GM23338 (cell line): ENCODE results near the gene MPPED2. TPM values are rescaled to one million over a fixed set of nuclear protein-coding genes. Genes with fewer than 3 reads are reported as not detected.

Experiments
- ATAC-seq: fragments of 200-7000 bp; cut with Tn5 transposase; 3 replicates; pipeline ENCODE4 v1.9.1; 2020
- DNase-seq: peaks from one replicate; pipeline ENCODE4 v3.0.0-alpha.2; 2015; ENCODE audit warnings: low spot score
- H2AFZ ChIP-seq: fragments of 200-600 bp; sonication (generic); 2 replicates; pipeline ENCODE4 v1.8.0; 2016; ENCODE audit warnings: antibody characterized with exemption, mild to moderate bottlenecking, moderate library complexity
- H3F3A ChIP-seq: fragments of 200-600 bp; sonication (generic); replicated peaks from 2 replicates; pipeline ENCODE4 v1.8.0; 2017; ENCODE audit warnings: antibody characterized with exemption, mixed run types, low read depth
- H3K27ac ChIP-seq: fragments of 200-600 bp; sonication (generic); 2 replicates; pipeline ENCODE4 v1.6.1; 2016; ENCODE audit warnings: low read depth
- H3K27me3 ChIP-seq: fragments of 200-600 bp; sonication (generic); 2 replicates; pipeline ENCODE4 v1.8.0; 2016; ENCODE audit warnings: mild to moderate bottlenecking, mixed run types, moderate library complexity; ENCODE audit not compliant: insufficient read depth
- H3K36me3 ChIP-seq: fragments of 200-600 bp; sonication (generic); 2 replicates; pipeline ENCODE4 v1.8.0; 2016; ENCODE audit warnings: mild to moderate bottlenecking; ENCODE audit not compliant: insufficient read depth
- H3K4me1 ChIP-seq: fragments of 200-600 bp; sonication (generic); 2 replicates; pipeline ENCODE4 v1.8.0; 2016; ENCODE audit warnings: mild to moderate bottlenecking, moderate library complexity; ENCODE audit not compliant: insufficient read depth
- H3K4me2 ChIP-seq: fragments of 200-600 bp; sonication (generic); 2 replicates; pipeline ENCODE4 v1.7.1; 2017; ENCODE audit warnings: mixed run types
- H3K4me3 ChIP-seq: fragments of 200-600 bp; sonication (generic); 2 replicates; pipeline ENCODE4 v1.6.1; 2016; ENCODE audit warnings: mixed run types
- H3K79me2 ChIP-seq: fragments of 200-600 bp; sonication (generic); replicated peaks from 2 replicates; pipeline ENCODE4 v1.8.0; 2017; ENCODE audit warnings: mild to moderate bottlenecking; ENCODE audit not compliant: insufficient read depth
- H3K9me2 ChIP-seq: fragments of 200-600 bp; sonication (generic); 2 replicates; pipeline ENCODE4 v1.8.0; 2017; ENCODE audit not compliant: insufficient read depth
- H4K20me1 ChIP-seq: fragments of 200-600 bp; sonication (generic); replicated peaks from 2 replicates; pipeline ENCODE4 v1.8.0; 2017; ENCODE audit warnings: mild to moderate bottlenecking; ENCODE audit not compliant: insufficient read depth
- H3K27ac Mint-ChIP-seq: 2 replicates; pipeline ENCODE4 v1.8.0; 2020; ENCODE audit warnings: inconsistent platforms, mild to moderate bottlenecking, moderate library complexity, mixed read lengths
- H3K27me3 Mint-ChIP-seq: 3 replicates; pipeline ENCODE4 v1.8.0; 2022; ENCODE audit warnings: low read depth, mild to moderate bottlenecking, moderate library complexity, mixed read lengths, inconsistent platforms; ENCODE audit not compliant: insufficient read depth, poor library complexity
- H3K36me3 Mint-ChIP-seq: 3 replicates; pipeline ENCODE4 v1.8.0; 2021; ENCODE audit warnings: low read depth, mild to moderate bottlenecking, inconsistent platforms, moderate library complexity, mixed read lengths
- H3K4me1 Mint-ChIP-seq: 3 replicates; pipeline ENCODE4 v1.8.0; 2020; ENCODE audit warnings: mild to moderate bottlenecking, inconsistent platforms, mixed read lengths
- H3K4me3 Mint-ChIP-seq: 3 replicates; pipeline ENCODE4 v1.8.0; 2021; ENCODE audit warnings: moderate library complexity, mild to moderate bottlenecking, inconsistent platforms, mixed read lengths
- H3K9me3 Mint-ChIP-seq: 3 replicates; pipeline ENCODE4 v1.8.0; 2020; ENCODE audit warnings: moderate library complexity, mild to moderate bottlenecking, inconsistent platforms, mixed read lengths
- CREB1 ChIP-seq: fragments of 250-450 bp; sonication (Bioruptor Pico); IDR thresholded peaks from 2 replicates; pipeline ENCODE4 v1.5.0; 2020; ENCODE audit warnings: low read depth, mild to moderate bottlenecking, moderate library complexity
- CTCF ChIP-seq, 2 experiments: fragments of 200-600 bp in 1 of 2; sonication (generic) in 1 of 2; conservative IDR thresholded peaks; 2 replicates each; pipeline versions ENCODE4 v1.5.1 to v1.6.1; 2016 to 2017; ENCODE audit warnings: antibody characterized with exemption in 2 of 2, low read depth in 2 of 2, mild to moderate bottlenecking in 2 of 2, moderate library complexity in 1 of 2
- ETS1 ChIP-seq: IDR thresholded peaks from 2 replicates; pipeline ENCODE4 v1.6.1; 2016; ENCODE audit warnings: antibody characterized with exemption
- EZH2 ChIP-seq: fragments of 200-600 bp; sonication (generic); IDR thresholded peaks from one replicate; pipeline ENCODE4 v1.8.0; 2017; ENCODE audit warnings: antibody characterized with exemption, mild to moderate bottlenecking, low read depth; ENCODE audit not compliant: unreplicated experiment
- JUNB ChIP-seq: IDR thresholded peaks from one replicate; pipeline ENCODE4 v1.6.1; 2016; ENCODE audit warnings: antibody characterized with exemption; ENCODE audit not compliant: unreplicated experiment
- NANOG ChIP-seq: IDR thresholded peaks from 2 replicates; pipeline ENCODE4 v1.6.1; 2016; ENCODE audit warnings: antibody characterized with exemption, borderline replicate concordance
- POLR2AphosphoS5 ChIP-seq: IDR thresholded peaks from 2 replicates; pipeline ENCODE4 v1.6.1; 2016; ENCODE audit warnings: antibody characterized with exemption, low read depth
- STAT1 ChIP-seq: IDR thresholded peaks from one replicate; pipeline ENCODE4 v1.6.1; 2016; ENCODE audit warnings: antibody characterized with exemption; ENCODE audit not compliant: unreplicated experiment
- ZNF331 ChIP-seq: fragments of 250-450 bp; sonication (Bioruptor Pico); IDR thresholded peaks from 2 replicates; pipeline ENCODE4 v1.5.0; 2020; ENCODE audit warnings: low read depth, mild to moderate bottlenecking, moderate library complexity
- ZNF462 ChIP-seq: fragments of 250-450 bp; sonication (Bioruptor Pico); IDR thresholded peaks from 2 replicates; pipeline ENCODE4 v1.5.0; 2020; ENCODE audit warnings: mild to moderate bottlenecking, moderate library complexity
- polyA plus RNA-seq: library from polyadenylated mRNA; unstranded; fragments of >200 nt; fragmentation: Nextera tagmentation; extraction: Ambion mirVana; gene quantifications from 2 replicates; pipeline ENCODE4 v1.2.1, GENCODE V29; 2016
- total RNA-seq: library from RNA; depleted of rRNA; stranded (reverse); fragments of >200 nt; shearing (Covaris generic); gene quantifications from 2 replicates; pipeline ENCODE4 v1.2.3, GENCODE V29; 2014

Gene MPPED2
- total and polyA plus RNA-seq, 2 experiments from 2014 or later: 4.4 to 6.8 TPM

GRCh38 chr11:30513087-30513486 is 73.1 kb downstream of the MPPED2 start:
- H3K4me3 Mint-ChIP-seq: no peak overlapping the region
- TF ChIP-seq CTCF (conservative IDR thresholded peaks at IDR 0.05; ENCODE audit: low read depth in 2 of 2) (no peak), JUNB (no peak)
- H3K4me1 ChIP-seq: peaks cover 6% of the 10 kb centered on the region; the same call in 1 of the 2 replicates
- no peak overlapping the region for H3K27ac ChIP-seq
- H4K20me1 ChIP-seq: no peaks in the 10 kb centered on the region
- no peaks in the 10 kb centered on the region for H3K27me3 ChIP-seq
- ATAC-seq: no peak
- H3K27ac Mint-ChIP-seq: no peak overlapping the region
- peaks cover 17% of the 10 kb centered on the region for H3K9me2 ChIP-seq
- no peak for DNase-seq
- no peaks in the 10 kb centered on the region for H3K79me2 ChIP-seq
- no peaks in the 10 kb centered on the region; the same call in 2 of the 3 replicates for H3K36me3 Mint-ChIP-seq
- no peaks in the 10 kb centered on the region for H3K9me3 Mint-ChIP-seq
- H3F3A ChIP-seq: no peaks in the 10 kb centered on the region
- no peaks in the 10 kb centered on the region for H3K27me3 Mint-ChIP-seq
- H3K4me2 ChIP-seq: no peak overlapping the region
- H3K4me3 ChIP-seq: no peak overlapping the region
- no peak overlapping the region for H2AFZ ChIP-seq
- no peaks in the 10 kb centered on the region for H3K36me3 ChIP-seq
- peaks cover 17% of the 10 kb centered on the region; the same call in 2 of the 3 replicates for H3K4me1 Mint-ChIP-seq

- H3K9me2 ChIP-seq: peaks cover 17% of the 10 kb centered on the region
- H3F3A ChIP-seq: no peaks in the 10 kb centered on the region
- Mint-ChIP-seq H3K4me3 (no peak overlapping the region), H3K9me3 (no peaks in the 10 kb centered on the region), H3K27me3 (no peaks in the 10 kb centered on the region), H3K36me3 (no peaks in the 10 kb centered on the region; the same call in 2 of the 3 replicates), H3K27ac (no peak overlapping the region), H3K4me1 (peaks cover 17% of the 10 kb centered on the region)
- H3K79me2 ChIP-seq: no peaks in the 10 kb centered on the region
- no peak overlapping the region for H3K27ac ChIP-seq
- no peaks in the 10 kb centered on the region for H3K36me3 ChIP-seq
- H4K20me1 ChIP-seq: no peaks in the 10 kb centered on the region
- no peak overlapping the region for H2AFZ ChIP-seq
- no peaks in the 10 kb centered on the region for H3K27me3 ChIP-seq
- no peak overlapping the region for H3K4me3 ChIP-seq
- H3K4me1 ChIP-seq: peaks cover 15% of the 10 kb centered on the region; the same call in 1 of the 2 replicates
- no peak overlapping the region for H3K4me2 ChIP-seq
- no peak for DNase-seq
- no peak for ATAC-seq
- TF ChIP-seq ZNF331 (CRISPR knock-in tag): no peak
- TF ChIP-seq ZNF462 (CRISPR knock-in tag): no peak
- TF ChIP-seq STAT1: no peak
- TF ChIP-seq NANOG: no peak
- no peak for TF ChIP-seq CTCF (conservative IDR thresholded peaks at IDR 0.05; ENCODE audit: low read depth in 2 of 2)
- TF ChIP-seq CREB1: no peak
- TF ChIP-seq ETS1: no peak
- no peak for TF ChIP-seq EZH2
- no peak for TF ChIP-seq POLR2AphosphoS5
Observed at GRCh38 chr11:30511408-30511807, 74.7 kb downstream of the MPPED2 start.
